Keratinocyte (primary cell): ENCODE measurements around the gene SHPK. TPM values are rescaled to one million over a fixed set of nuclear protein-coding genes. Genes with fewer than 3 reads are reported as not detected.

ENCODE experiments used
- DNase-seq: peaks from one replicate; pipeline ENCODE4 v3.0.0-alpha.2; 2011; ENCODE audit warnings: low read depth, missing footprints, low spot score
- FAIRE-seq: peaks from 2 replicates; lab custom pipeline; 2011; peaks lifted over from hg19 to GRCh38; lab: Jason Lieb, UNC
- H2AFZ ChIP-seq: 2 replicates; pipeline ENCODE4 v1.6.0; 2012; ENCODE audit warnings: low read length, control low read depth, inconsistent platforms; ENCODE audit not compliant: control insufficient read depth
- H3K27ac ChIP-seq: 2 replicates; pipeline ENCODE4 v1.5.1; 2011; ENCODE audit warnings: low read length; ENCODE audit not compliant: control insufficient read depth, insufficient read depth
- H3K27me3 ChIP-seq: 3 replicates; pipeline ENCODE4 v1.6.0; 2011; ENCODE audit warnings: low read length; ENCODE audit not compliant: control insufficient read depth, insufficient read depth; ENCODE audit errors: extremely low read depth
- H3K36me3 ChIP-seq, 2 experiments: 2 replicates in 1 of 2; 3 replicates in 1 of 2; pipeline ENCODE4 v1.5.1; 2011; ENCODE audit warnings: low read length in 2 of 2, mild to moderate bottlenecking in 1 of 2; ENCODE audit not compliant: control insufficient read depth in 2 of 2, insufficient read depth in 2 of 2; ENCODE audit errors: extremely low read depth in 1 of 2
- H3K4me1 ChIP-seq: 3 replicates; pipeline ENCODE4 v1.5.1; 2011; ENCODE audit warnings: low read length; ENCODE audit not compliant: control insufficient read depth, insufficient read depth; ENCODE audit errors: extremely low read depth
- H3K4me2 ChIP-seq: 3 replicates; pipeline ENCODE4 v1.6.0; 2011; ENCODE audit warnings: low read depth, low read length; ENCODE audit not compliant: control insufficient read depth, insufficient read depth; ENCODE audit errors: extremely low read depth
- H3K4me3 ChIP-seq, 3 experiments: fragments of 200-600 bp in 1 of 3; sonication (generic) in 1 of 3; 2 replicates in 2 of 3; 3 replicates in 1 of 3; pipeline ENCODE4 v1.5.1; 2011 to 2016; ENCODE audit warnings: low read length in 3 of 3, mild to moderate bottlenecking in 3 of 3, control low read depth in 2 of 3, inconsistent platforms in 1 of 3, low read depth in 1 of 3, mixed read lengths in 1 of 3, mixed run types in 1 of 3, moderate library complexity in 1 of 3; ENCODE audit not compliant: control insufficient read depth in 2 of 3, insufficient read depth in 2 of 3; ENCODE audit errors: extremely low read depth in 1 of 3
- H3K79me2 ChIP-seq: 2 replicates; pipeline ENCODE4 v1.6.0; 2012; ENCODE audit warnings: low read length; ENCODE audit not compliant: control insufficient read depth, insufficient read depth
- H3K9ac ChIP-seq: 3 replicates; pipeline ENCODE4 v1.6.0; 2011; ENCODE audit warnings: low read length; ENCODE audit not compliant: control insufficient read depth, insufficient read depth; ENCODE audit errors: extremely low read depth
- H3K9me1 ChIP-seq: 3 replicates; pipeline ENCODE4 v1.6.0; 2011; ENCODE audit warnings: low read length; ENCODE audit not compliant: control insufficient read depth, insufficient read depth; ENCODE audit errors: extremely low read depth
- H3K9me3 ChIP-seq: 2 replicates; pipeline ENCODE4 v1.5.1; 2012; ENCODE audit warnings: low read depth, low read length; ENCODE audit not compliant: control insufficient read depth
- H4K20me1 ChIP-seq: 3 replicates; pipeline ENCODE4 v1.6.0; 2011; ENCODE audit warnings: low read length; ENCODE audit not compliant: control insufficient read depth, insufficient read depth; ENCODE audit errors: extremely low read depth
- CTCF ChIP-seq, 3 experiments: IDR thresholded peaks in 1 of 3; conservative IDR thresholded peaks in 1 of 3; optimal IDR thresholded peaks in 1 of 3; 2 replicates in 2 of 3; 3 replicates in 1 of 3; pipeline versions ENCODE3 to v1.5.1; 2011; ENCODE audit warnings: low read length in 3 of 3, mild to moderate bottlenecking in 3 of 3, moderate library complexity in 2 of 3, control low read depth in 1 of 3, inconsistent platforms in 1 of 3; ENCODE audit not compliant: insufficient read depth in 2 of 3; ENCODE audit errors: extremely low read depth in 1 of 3
- EZH2 ChIP-seq: IDR thresholded peaks from one replicate; pipeline ENCODE4 v1.6.1; 2012; ENCODE audit warnings: inconsistent platforms, mild to moderate bottlenecking, low read length, moderate library complexity
- dilution Hi-C: fragments of 300-500 bp; cut with MboI; formaldehyde crosslinking; loops from one replicate; pipeline ENCODE4 v1.7.0; 2020; ENCODE audit warnings: low sequenced_read_pairs; ENCODE audit not compliant: extremely low pct_ligation_motif_present
- polyA plus RNA-seq, 5 experiments: library from polyadenylated mRNA; depleted of rRNA in 3 of 5; stranded (reverse) in 3 of 5; stranded (forward) in 1 of 5; unstranded in 1 of 5; fragments of >200 nt; gene quantifications; 1 replicate in 1 of 5; 2 replicates in 3 of 5; 3 replicates in 1 of 5; pipeline versions ENCODE4 v1.2.1 to v1.2.3, GENCODE V29; 2011 to 2012; ENCODE audit warnings: missing spikeins in 2 of 5, low read depth in 1 of 5, low replicate concordance in 1 of 5

Gene SHPK
- polyA plus RNA-seq, 1 donor (not counting 4 experiments of a cell fraction or from before 2014, with no cell fraction given), result 9.2 TPM

GRCh38 chr17:3575511-3575910, 60.5 kb downstream of the SHPK start:
- Histone ChIP-seq H3K27ac (peak overlapping the region; percentile 84), H3K36me3 (peaks cover 0 to 17% of the 10 kb centered on the region in 2 experiments), H3K4me1 (peaks cover 21% of the 10 kb centered on the region), H3K4me2 (peak overlapping the region; percentile 11), H3K9me1 (no peaks in the 10 kb centered on the region), H3K27me3 (no peaks in the 10 kb centered on the region), H3K9ac (peak overlapping the region; percentile 46), H4K20me1 (no peaks in the 10 kb centered on the region), H3K4me3 (no peak overlapping the region), H2AFZ (no peak overlapping the region), H3K79me2 (no peaks in the 10 kb centered on the region), H3K9me3 (no peaks in the 10 kb centered on the region)
- peak; percentile 89 for DNase-seq
- dilution Hi-C loops, result no loop called here
- TF ChIP-seq CTCF (optimal IDR thresholded peaks at IDR 0.05 in 1 of 3, IDR thresholded peaks at IDR 0.05 in 1 of 3, conservative IDR thresholded peaks at IDR 0.05 in 1 of 3; ENCODE audit: extremely low read depth in 1 of 3, insufficient read depth in 2 of 3, low read length in 3 of 3) (no peak), EZH2 (no peak)
- peak; percentile 89 for FAIRE-seq

GRCh38 chr17:3574231-3574630, 61.8 kb downstream of the SHPK start:
- no peaks in the 10 kb centered on the region for H4K20me1 ChIP-seq
- dilution Hi-C loops, result no loop called here
- no peak overlapping the region for H2AFZ ChIP-seq
- H3K9me3 ChIP-seq, result no peaks in the 10 kb centered on the region
- H3K27me3 ChIP-seq, result no peaks in the 10 kb centered on the region
- no peak overlapping the region for H3K4me2 ChIP-seq
- no peak overlapping the region for H3K4me3 ChIP-seq
- H3K4me1 ChIP-seq, result peaks cover 21% of the 10 kb centered on the region
- peak; percentile 75 for DNase-seq
- H3K9ac ChIP-seq, result peak overlapping the region; percentile 50
- H3K79me2 ChIP-seq, result no peaks in the 10 kb centered on the region
- H3K27ac ChIP-seq, result peak overlapping the region; percentile 84
- no peaks in the 10 kb centered on the region for H3K9me1 ChIP-seq
- TF ChIP-seq CTCF (optimal IDR thresholded peaks at IDR 0.05 in 1 of 3, IDR thresholded peaks at IDR 0.05 in 1 of 3, conservative IDR thresholded peaks at IDR 0.05 in 1 of 3; ENCODE audit: extremely low read depth in 1 of 3, insufficient read depth in 2 of 3, low read length in 3 of 3) (no peak), EZH2 (no peak)
- peaks cover 0 to 13% of the 10 kb centered on the region in 2 experiments for H3K36me3 ChIP-seq
- FAIRE-seq, result no peak
